ENCODE results near the gene ALDH3B1. TPM values are rescaled to one million over a fixed set of nuclear protein-coding genes. Genes with fewer than 3 reads are reported as not detected.

ALDH3B1 gene
- polyA plus RNA-seq, 2 donors: 5.0 to 19.7 TPM

DNA sequence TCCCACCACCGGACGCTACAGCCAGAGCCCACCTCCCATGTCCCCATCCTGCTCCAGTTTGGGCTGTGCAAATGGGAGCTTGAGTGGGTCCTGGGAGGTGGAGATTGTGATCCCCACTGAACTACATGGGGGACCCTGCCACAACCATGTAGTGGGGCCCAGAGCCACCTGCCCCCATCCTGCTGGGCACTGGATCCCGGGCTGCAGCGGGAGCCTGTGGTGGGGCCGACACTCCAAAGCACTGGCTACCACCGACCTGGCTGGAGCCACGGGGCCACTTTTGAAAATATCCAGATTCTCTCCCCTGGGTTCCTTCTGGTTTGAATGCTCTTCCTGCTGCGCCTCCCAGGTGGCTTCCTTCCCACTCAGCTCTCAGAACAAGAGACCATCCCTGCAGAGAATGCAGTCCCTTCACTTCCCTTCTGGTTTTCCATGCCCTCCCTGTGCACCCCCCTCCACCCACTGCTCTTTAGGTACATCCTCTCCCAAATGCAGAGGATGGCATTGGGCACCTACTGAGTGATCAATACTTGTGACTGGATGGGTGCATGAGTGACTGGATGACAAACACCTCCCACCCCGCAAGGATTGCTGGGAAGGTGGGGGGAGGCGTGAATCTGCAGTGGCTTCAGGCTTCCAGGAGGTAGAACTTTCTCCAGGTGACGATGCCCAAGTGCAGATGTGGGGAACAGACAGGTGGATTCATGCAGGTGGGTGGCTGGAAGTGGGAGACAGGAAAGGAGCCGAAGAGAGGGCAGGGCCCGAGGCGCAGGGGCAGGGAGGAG is 5.4 kb upstream of the ALDH3B1 start:
- WGBS, 2 donors: 72% methylated on average over 14 of the region's 14 CpGs
- no peak overlapping the region for H3K27ac ChIP-seq (ENCODE audit: low read depth in 2 of 2, low read length in 1 of 2)
- H3K27me3 ChIP-seq (ENCODE audit: control insufficient read depth in 1 of 2, insufficient read depth in 2 of 2, low read length in 2 of 2): no peaks in the 10 kb centered on the region

DNA sequence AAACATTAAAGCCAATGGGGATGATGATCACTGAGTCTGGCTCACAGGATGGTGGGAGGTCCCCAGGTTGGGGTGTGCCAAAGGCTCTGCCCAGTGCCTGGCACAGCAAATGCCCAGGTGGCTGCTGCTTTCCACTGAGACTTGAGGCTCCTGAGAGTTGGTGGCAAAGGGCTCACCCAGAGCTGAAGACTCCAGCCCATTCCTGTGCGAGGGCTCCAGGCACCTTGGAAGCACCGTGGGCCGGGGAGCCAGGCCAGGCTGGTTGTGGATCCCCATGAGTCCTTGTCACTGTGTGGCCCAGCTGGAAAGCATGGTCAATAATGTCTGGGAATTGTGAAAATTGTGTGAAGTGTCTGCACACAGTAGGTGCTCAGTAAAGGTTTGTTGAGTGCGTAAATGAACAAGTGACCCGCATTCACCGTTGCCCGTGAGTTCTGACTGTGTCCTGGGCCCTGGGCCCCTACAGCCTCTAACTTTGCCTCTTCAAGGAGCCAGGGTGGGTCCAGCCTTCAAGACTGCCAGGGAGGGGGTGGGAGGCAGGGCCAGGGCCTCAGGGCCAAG is 3.4 kb upstream of the ALDH3B1 start:
- Histone ChIP-seq H3K4me3 (ENCODE audit: low read depth in 1 of 2, low read length in 2 of 2) (no peak overlapping the region), H3K27me3 (ENCODE audit: control insufficient read depth in 1 of 2, insufficient read depth in 2 of 2, low read length in 2 of 2) (no peaks in the 10 kb centered on the region), H3K36me3 (ENCODE audit: control insufficient read depth in 2 of 2, insufficient read depth in 2 of 2, low read length in 1 of 2) (no peaks in the 10 kb centered on the region), H3K4me1 (ENCODE audit: control insufficient read depth in 2 of 2, insufficient read depth in 2 of 2, low read length in 1 of 2) (peaks cover 0 to 24% of the 10 kb centered on the region in 2 donors), H3K9me3 (ENCODE audit: control insufficient read depth in 2 of 2, insufficient read depth in 1 of 2, low read depth in 1 of 2, low read length in 1 of 2) (no peaks in the 10 kb centered on the region), H3K27ac (ENCODE audit: low read depth in 2 of 2, low read length in 1 of 2) (no peak overlapping the region)
- 96% methylated on average over 7 of the region's 7 CpGs for WGBS, 2 donors

More for the DNA sequence above, 5.4 kb upstream of the ALDH3B1 start:
- H3K9me3 ChIP-seq (ENCODE audit: control insufficient read depth in 2 of 2, insufficient read depth in 1 of 2, low read depth in 1 of 2, low read length in 1 of 2): no peaks in the 10 kb centered on the region
- peaks cover 0 to 13% of the 10 kb centered on the region in 2 donors for H3K4me1 ChIP-seq (ENCODE audit: control insufficient read depth in 2 of 2, insufficient read depth in 2 of 2, low read length in 1 of 2)
- H3K36me3 ChIP-seq (ENCODE audit: control insufficient read depth in 2 of 2, insufficient read depth in 2 of 2, low read length in 1 of 2): no peaks in the 10 kb centered on the region
- no peak overlapping the region for H3K4me3 ChIP-seq (ENCODE audit: low read depth in 1 of 2, low read length in 2 of 2)

DNA sequence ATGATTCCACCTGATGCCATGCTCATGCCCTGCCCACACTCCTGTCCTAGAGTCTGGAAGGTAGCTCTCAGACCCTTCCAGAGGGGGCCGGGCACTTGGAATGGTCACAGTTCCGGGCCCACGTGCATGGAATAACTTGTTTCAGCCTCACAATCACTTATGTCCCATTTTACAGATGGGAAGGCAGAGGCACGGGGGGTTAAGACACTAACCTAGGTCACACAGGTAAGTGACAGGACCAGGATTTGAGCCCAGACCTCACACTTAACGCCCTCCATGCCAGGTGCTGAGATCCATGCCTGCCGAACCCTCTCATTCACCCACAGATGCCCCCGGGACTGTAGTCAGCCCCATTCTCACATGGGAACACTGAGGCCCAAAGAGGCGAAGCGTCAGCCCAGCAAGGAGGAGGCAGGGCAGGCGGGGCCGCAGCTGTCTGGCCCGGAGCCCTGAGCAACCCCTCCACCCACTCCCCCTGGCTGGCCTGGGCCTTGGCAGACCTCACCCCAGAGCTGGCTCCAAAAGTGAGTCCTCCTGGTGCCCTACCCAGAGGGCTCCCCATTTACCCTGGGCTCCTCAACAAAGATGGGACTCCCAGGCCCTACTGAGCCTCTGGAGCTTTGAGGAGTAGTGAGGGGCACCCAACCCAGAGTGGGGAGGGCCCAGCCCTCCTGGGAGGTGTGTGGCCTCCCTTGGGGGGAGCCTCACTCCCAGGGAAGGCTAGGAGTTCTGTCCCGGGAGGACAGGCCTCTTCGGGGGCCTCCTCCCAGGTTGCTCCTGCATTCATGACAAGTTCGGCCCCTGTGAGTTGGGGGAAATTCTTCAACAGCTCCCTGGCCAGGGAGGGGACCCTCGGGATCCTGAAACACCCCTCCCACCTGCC is 2.4 kb upstream of the ALDH3B1 start:
- Histone ChIP-seq H3K27me3 (ENCODE audit: control insufficient read depth in 1 of 2, insufficient read depth in 2 of 2, low read length in 2 of 2) (no peaks in the 10 kb centered on the region), H3K9me3 (ENCODE audit: control insufficient read depth in 2 of 2, insufficient read depth in 1 of 2, low read depth in 1 of 2, low read length in 1 of 2) (no peaks in the 10 kb centered on the region), H3K27ac (ENCODE audit: low read depth in 2 of 2, low read length in 1 of 2) (no peak overlapping the region), H3K36me3 (ENCODE audit: control insufficient read depth in 2 of 2, insufficient read depth in 2 of 2, low read length in 1 of 2) (no peaks in the 10 kb centered on the region), H3K4me3 (ENCODE audit: low read depth in 1 of 2, low read length in 2 of 2) (no peak overlapping the region), H3K4me1 (ENCODE audit: control insufficient read depth in 2 of 2, insufficient read depth in 2 of 2, low read length in 1 of 2) (peaks cover 0 to 20% of the 10 kb centered on the region in 2 donors)
- 79 to 84% methylated on average over 16 of the region's 16 CpGs for WGBS, 2 donors

DNA sequence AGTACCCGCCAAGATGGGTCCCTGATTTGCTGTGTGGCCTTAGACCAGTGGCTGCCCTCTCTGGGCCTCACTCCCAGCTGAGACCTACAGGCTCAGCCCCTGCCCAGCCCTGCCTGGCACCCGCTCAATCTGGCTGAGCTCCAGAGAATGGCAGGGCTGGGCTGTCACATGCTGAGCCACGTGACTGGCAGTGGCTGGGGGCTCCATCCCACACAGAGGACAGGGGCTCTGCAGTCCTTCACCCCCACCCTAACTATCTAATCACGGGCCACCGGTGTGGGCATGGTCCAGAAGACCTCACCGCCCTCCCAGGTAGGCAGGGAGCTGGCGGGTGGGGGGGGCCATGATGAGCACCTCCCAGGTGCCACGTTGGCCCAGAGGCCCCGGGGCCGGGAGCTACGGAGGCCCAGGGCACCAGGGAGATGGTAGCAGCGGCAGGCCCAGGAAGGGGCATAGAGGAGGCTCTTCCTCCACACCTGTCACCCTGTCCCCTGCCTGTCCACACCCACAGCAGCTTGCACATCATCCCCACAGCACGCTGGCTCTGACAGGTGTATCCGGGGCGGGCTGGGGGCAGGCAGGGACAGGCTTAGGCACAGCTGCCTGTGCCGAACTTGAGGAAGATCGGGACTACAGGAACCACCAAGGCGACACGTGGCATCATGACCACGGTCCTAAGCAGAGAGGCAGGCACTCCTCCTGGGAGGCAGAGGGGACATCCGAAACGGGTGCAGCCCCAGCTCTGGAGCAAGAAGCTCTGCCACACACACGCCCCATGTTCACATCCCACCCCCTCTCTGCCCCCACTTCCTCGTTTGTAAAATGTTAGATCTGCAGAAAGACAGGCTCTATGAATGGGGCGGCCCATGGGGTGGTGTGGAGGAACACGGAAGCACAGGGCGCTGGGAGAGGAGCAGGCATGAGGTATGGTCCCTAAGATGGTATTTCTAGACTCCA is 1.5 kb upstream of the ALDH3B1 start:
- no peaks in the 10 kb centered on the region for H3K27me3 ChIP-seq (ENCODE audit: control insufficient read depth in 1 of 2, insufficient read depth in 2 of 2, low read length in 2 of 2)
- peaks cover 0 to 17% of the 10 kb centered on the region in 2 donors for H3K4me1 ChIP-seq (ENCODE audit: control insufficient read depth in 2 of 2, insufficient read depth in 2 of 2, low read length in 1 of 2)
- 50 to 54% methylated on average over 24 to 27 of the region's 27 CpGs for WGBS, 2 donors
- H3K36me3 ChIP-seq (ENCODE audit: control insufficient read depth in 2 of 2, insufficient read depth in 2 of 2, low read length in 1 of 2): no peaks in the 10 kb centered on the region
- H3K9me3 ChIP-seq (ENCODE audit: control insufficient read depth in 2 of 2, insufficient read depth in 1 of 2, low read depth in 1 of 2, low read length in 1 of 2): no peaks in the 10 kb centered on the region
- H3K4me3 ChIP-seq (ENCODE audit: low read depth in 1 of 2, low read length in 2 of 2): no peak overlapping the region
- peak overlapping the region in 1 of 2 donors; percentile 68 for H3K27ac ChIP-seq (ENCODE audit: low read depth in 2 of 2, low read length in 1 of 2)

DNA sequence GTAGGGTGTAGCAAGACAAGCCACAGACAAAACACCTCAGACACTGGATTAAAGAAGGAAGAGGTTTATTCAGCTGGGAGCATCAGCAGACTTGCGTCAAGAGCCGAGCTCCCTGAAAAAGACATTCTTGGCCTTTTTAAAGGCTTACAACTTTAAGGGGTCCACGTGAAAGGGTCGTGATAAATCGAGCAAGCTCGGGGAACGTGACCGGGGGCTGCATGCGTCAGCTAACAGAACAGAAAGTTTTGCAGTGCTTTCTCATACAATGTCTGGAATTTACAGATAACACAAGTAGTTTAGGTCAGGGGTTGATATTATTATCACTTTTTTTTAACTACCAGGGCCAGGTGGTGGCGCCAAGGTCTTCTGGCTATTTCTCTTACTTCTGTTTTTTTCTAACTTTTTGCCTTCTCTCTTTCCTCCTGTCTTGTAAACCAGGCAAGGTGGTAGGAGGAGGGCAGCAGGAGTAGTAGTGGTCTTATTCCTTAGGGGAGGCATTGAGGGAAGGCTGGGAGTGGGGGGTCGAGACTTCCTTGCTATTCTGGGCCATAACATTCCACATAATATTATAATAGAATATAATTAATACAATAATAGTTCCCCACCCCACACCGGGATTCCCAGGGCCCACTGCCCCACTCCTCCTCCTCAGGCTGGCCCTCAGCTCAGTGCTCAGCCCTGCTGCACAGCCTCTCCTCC is 587 bp upstream of the ALDH3B1 start:
- Histone ChIP-seq H3K36me3 (ENCODE audit: control insufficient read depth in 2 of 2, insufficient read depth in 2 of 2, low read length in 1 of 2) (no peaks in the 10 kb centered on the region), H3K27me3 (ENCODE audit: control insufficient read depth in 1 of 2, insufficient read depth in 2 of 2, low read length in 2 of 2) (no peaks in the 10 kb centered on the region), H3K27ac (ENCODE audit: low read depth in 2 of 2, low read length in 1 of 2) (peak overlapping the region; percentile 81 to 84), H3K4me3 (ENCODE audit: low read depth in 1 of 2, low read length in 2 of 2) (no peak overlapping the region), H3K9me3 (ENCODE audit: control insufficient read depth in 2 of 2, insufficient read depth in 1 of 2, low read depth in 1 of 2, low read length in 1 of 2) (no peaks in the 10 kb centered on the region), H3K4me1 (ENCODE audit: control insufficient read depth in 2 of 2, insufficient read depth in 2 of 2, low read length in 1 of 2) (peaks cover 0 to 23% of the 10 kb centered on the region in 2 donors)
- 54 to 72% methylated on average over 12 of the region's 12 CpGs for WGBS, 2 donors

DNA sequence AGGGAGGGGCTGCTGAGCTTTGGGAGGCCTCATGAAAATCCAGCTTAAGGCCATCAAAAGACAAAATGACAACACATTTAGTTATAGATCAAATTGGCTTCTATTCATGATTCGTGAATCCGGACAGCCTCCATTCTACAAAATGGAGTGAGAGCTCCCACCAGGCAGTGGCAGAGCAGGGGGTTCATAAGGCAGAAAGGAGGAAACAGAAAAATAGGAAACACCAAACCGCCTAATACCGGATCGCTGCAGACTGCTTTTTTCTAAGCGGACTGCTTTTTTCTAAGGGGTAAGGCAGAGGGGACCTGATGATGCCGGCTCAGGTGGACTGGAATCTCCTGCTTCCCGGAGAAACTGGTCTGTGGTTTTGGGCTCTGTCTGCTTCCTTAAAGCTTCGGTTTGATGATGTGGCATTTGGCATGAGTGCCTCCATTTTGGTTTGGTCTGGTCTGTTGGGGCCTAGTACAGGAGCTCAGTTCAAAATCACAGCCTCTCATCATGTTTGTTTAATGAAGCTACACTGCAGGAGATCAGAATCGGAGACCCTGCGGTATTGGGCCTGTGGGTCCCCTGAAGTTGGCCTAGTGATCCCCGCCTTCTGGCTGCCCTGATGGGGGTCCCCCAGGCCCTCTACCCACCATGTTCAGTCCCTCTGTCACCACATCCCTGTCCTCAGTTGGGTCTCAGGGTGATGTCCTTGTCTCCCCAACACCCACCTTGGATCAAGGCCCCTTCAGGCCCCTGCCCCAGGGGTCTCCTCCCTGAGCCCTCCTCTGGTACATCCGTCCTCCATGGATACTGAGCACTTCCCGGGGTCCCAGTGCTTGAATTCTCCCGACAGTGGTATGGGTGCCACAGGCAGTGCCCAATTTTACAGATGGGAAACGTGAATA is 1.2 kb downstream of the ALDH3B1 start:
- H3K36me3 ChIP-seq (ENCODE audit: control insufficient read depth in 2 of 2, insufficient read depth in 2 of 2, low read length in 1 of 2): no peaks in the 10 kb centered on the region
- H3K27ac ChIP-seq (ENCODE audit: low read depth in 2 of 2, low read length in 1 of 2): peak overlapping the region in 1 of 2 donors; percentile 84
- H3K4me3 ChIP-seq (ENCODE audit: low read depth in 1 of 2, low read length in 2 of 2): no peak overlapping the region

DNA sequence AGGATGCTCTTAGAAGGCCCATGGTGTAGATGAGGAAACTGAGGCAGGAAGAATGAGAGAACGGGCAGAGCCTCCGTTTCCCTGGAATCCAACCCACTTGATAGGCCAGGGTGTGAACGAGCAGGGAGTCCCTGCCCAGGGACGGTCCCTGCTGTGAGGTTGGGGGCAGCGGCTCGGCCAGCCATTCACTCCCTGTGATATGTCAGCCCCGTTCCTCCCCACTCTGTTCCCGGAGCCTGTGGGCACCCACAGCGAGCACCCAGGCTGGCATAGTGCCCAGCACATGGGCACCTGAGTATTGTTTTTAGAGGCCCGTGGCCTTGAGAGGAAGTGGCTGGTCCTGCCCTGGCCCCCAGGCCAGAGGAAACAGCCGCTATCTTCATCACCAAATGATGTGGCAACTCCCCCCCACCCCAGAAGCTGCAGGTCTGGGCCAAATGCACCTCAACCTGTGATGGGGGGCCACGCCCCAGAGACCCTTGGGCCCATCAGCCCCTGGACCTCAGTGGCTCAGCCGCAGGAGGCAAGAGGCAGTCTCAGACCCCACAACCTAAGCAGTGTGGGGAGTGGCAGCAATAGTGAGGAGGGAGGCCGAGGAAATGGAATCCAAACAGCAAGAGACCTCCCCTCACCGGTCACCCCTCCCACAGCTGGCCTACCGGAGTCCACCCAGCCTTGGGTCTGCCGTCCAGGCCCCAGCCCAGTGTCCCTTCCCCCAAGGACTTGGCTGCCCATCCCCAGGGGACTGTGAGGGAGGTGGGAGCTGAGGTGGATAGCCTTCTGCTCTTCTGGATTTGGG is 2.1 kb downstream of the ALDH3B1 start:
- Histone ChIP-seq H3K36me3 (ENCODE audit: control insufficient read depth in 2 of 2, insufficient read depth in 2 of 2, low read length in 1 of 2) (no peaks in the 10 kb centered on the region), H3K27me3 (ENCODE audit: control insufficient read depth in 1 of 2, insufficient read depth in 2 of 2, low read length in 2 of 2) (no peaks in the 10 kb centered on the region), H3K4me1 (ENCODE audit: control insufficient read depth in 2 of 2, insufficient read depth in 2 of 2, low read length in 1 of 2) (peaks cover 3 to 42% of the 10 kb centered on the region in 2 donors), H3K27ac (ENCODE audit: low read depth in 2 of 2, low read length in 1 of 2) (no peak overlapping the region), H3K4me3 (ENCODE audit: low read depth in 1 of 2, low read length in 2 of 2) (no peak overlapping the region), H3K9me3 (ENCODE audit: control insufficient read depth in 2 of 2, insufficient read depth in 1 of 2, low read depth in 1 of 2, low read length in 1 of 2) (no peaks in the 10 kb centered on the region)
- 86% methylated on average over 17 of the region's 17 CpGs for WGBS, 2 donors

More for the DNA sequence above, 1.2 kb downstream of the ALDH3B1 start:
- Histone ChIP-seq H3K4me1 (ENCODE audit: control insufficient read depth in 2 of 2, insufficient read depth in 2 of 2, low read length in 1 of 2) (peaks cover 3 to 33% of the 10 kb centered on the region in 2 donors), H3K9me3 (ENCODE audit: control insufficient read depth in 2 of 2, insufficient read depth in 1 of 2, low read depth in 1 of 2, low read length in 1 of 2) (no peaks in the 10 kb centered on the region), H3K27me3 (ENCODE audit: control insufficient read depth in 1 of 2, insufficient read depth in 2 of 2, low read length in 2 of 2) (no peaks in the 10 kb centered on the region)
- WGBS, 2 donors: 83 to 85% methylated on average over 16 of the region's 16 CpGs

All from esophagus (tissue), 2 donors.